Trophoblast cell (in vitro differentiated cells and primary cell): ENCODE measurements around the gene ZNF84.

Experiments
- DNase-seq, 2 donors: peaks; one replicate each; pipeline ENCODE4 v3.0.0-alpha.2; 2016
- H2AFZ ChIP-seq: 2 replicates; pipeline ENCODE4 v1.6.1; 2013; ENCODE audit warnings: low read length, moderate library complexity, mild to moderate bottlenecking; ENCODE audit not compliant: insufficient read depth, poor library complexity
- H2AK5ac ChIP-seq: 2 replicates; pipeline ENCODE4 v1.6.1; 2013; ENCODE audit warnings: mild to moderate bottlenecking, low read length
- H2BK120ac ChIP-seq: 2 replicates; pipeline ENCODE4 v1.6.1; 2013; ENCODE audit warnings: low read length, mild to moderate bottlenecking, moderate library complexity; ENCODE audit not compliant: insufficient read depth, poor library complexity
- H2BK12ac ChIP-seq: 2 replicates; pipeline ENCODE4 v1.6.1; 2013; ENCODE audit warnings: mild to moderate bottlenecking, low read length, moderate library complexity
- H2BK5ac ChIP-seq: 2 replicates; pipeline ENCODE4 v1.6.1; 2013; ENCODE audit warnings: low read length, low read depth, moderate library complexity, mild to moderate bottlenecking; ENCODE audit not compliant: poor library complexity
- H3K14ac ChIP-seq: 2 replicates; pipeline ENCODE4 v1.6.1; 2013; ENCODE audit warnings: mild to moderate bottlenecking, low read length
- H3K18ac ChIP-seq: 2 replicates; pipeline ENCODE4 v1.6.1; 2013; ENCODE audit warnings: mild to moderate bottlenecking, low read length
- H3K23ac ChIP-seq: 2 replicates; pipeline ENCODE4 v1.6.1; 2013; ENCODE audit warnings: low read length
- H3K27ac ChIP-seq: 2 replicates; pipeline ENCODE4 v1.5.1; 2013; ENCODE audit warnings: low read depth, mild to moderate bottlenecking, inconsistent platforms, low read length, moderate library complexity
- H3K27me3 ChIP-seq: 2 replicates; pipeline ENCODE4 v1.6.1; 2013; ENCODE audit warnings: inconsistent platforms, mild to moderate bottlenecking, low read length, moderate library complexity; ENCODE audit not compliant: insufficient read depth
- H3K36me3 ChIP-seq, 2 experiments: 1 replicate in 1 of 2; 2 replicates in 1 of 2; pipeline ENCODE4 v1.6.1; 2013; ENCODE audit warnings: low read length in 2 of 2, mild to moderate bottlenecking in 2 of 2, moderate library complexity in 1 of 2; ENCODE audit not compliant: insufficient read depth in 2 of 2, control insufficient read depth in 1 of 2
- H3K4ac ChIP-seq: 2 replicates; pipeline ENCODE4 v1.6.1; 2013; ENCODE audit warnings: low read depth, mild to moderate bottlenecking, low read length, moderate library complexity
- H3K4me1 ChIP-seq, 2 experiments: 1 replicate in 1 of 2; 2 replicates in 1 of 2; pipeline ENCODE4 v1.6.1; 2013; ENCODE audit warnings: low read length in 2 of 2, mild to moderate bottlenecking in 2 of 2, moderate library complexity in 1 of 2; ENCODE audit not compliant: insufficient read depth in 2 of 2, control insufficient read depth in 1 of 2
- H3K4me2 ChIP-seq: 2 replicates; pipeline ENCODE4 v1.6.1; 2013; ENCODE audit warnings: inconsistent platforms, mild to moderate bottlenecking, low read length, moderate library complexity
- H3K4me3 ChIP-seq: 2 replicates; pipeline ENCODE4 v1.5.1; 2013; ENCODE audit warnings: mild to moderate bottlenecking, low read depth, low read length, inconsistent platforms
- H3K79me1 ChIP-seq: one replicate; pipeline ENCODE4 v1.6.1; 2013; ENCODE audit warnings: low read length
- H3K79me2 ChIP-seq: 2 replicates; pipeline ENCODE4 v1.6.1; 2013; ENCODE audit warnings: low read length, mild to moderate bottlenecking; ENCODE audit not compliant: control insufficient read depth, insufficient read depth, poor library complexity
- H3K9ac ChIP-seq: 2 replicates; pipeline ENCODE4 v1.6.1; 2013; ENCODE audit warnings: mild to moderate bottlenecking, low read length
- H3K9me3 ChIP-seq: 2 replicates; pipeline ENCODE4 v1.6.1; 2013; ENCODE audit warnings: low read depth, mild to moderate bottlenecking, control low read depth, inconsistent platforms, low read length; ENCODE audit not compliant: insufficient read depth
- H4K12ac ChIP-seq: 2 replicates; pipeline ENCODE4 v1.6.1; 2013; ENCODE audit warnings: low read depth, mild to moderate bottlenecking, low read length, moderate library complexity
- H4K8ac ChIP-seq: 2 replicates; pipeline ENCODE4 v1.6.1; 2013; ENCODE audit warnings: low read depth, mild to moderate bottlenecking, low read length, moderate library complexity
- H4K91ac ChIP-seq: one replicate; pipeline ENCODE4 v1.6.1; 2013; ENCODE audit warnings: low read depth, mild to moderate bottlenecking, low read length, moderate library complexity
- WGBS: extraction: QIAGEN DNeasy Blood & Tissue Kit; methylation state at CpG from one replicate; pipeline ENCODE4 v1.1.7; 2013; ENCODE audit warnings: missing lambda C conversion rate; ENCODE audit not compliant: insufficient read length, insufficient coverage; ENCODE audit errors: extremely low coverage; 5-methylcytosine and 5-hydroxymethylcytosine counted together

Gene ZNF84

DNA sequence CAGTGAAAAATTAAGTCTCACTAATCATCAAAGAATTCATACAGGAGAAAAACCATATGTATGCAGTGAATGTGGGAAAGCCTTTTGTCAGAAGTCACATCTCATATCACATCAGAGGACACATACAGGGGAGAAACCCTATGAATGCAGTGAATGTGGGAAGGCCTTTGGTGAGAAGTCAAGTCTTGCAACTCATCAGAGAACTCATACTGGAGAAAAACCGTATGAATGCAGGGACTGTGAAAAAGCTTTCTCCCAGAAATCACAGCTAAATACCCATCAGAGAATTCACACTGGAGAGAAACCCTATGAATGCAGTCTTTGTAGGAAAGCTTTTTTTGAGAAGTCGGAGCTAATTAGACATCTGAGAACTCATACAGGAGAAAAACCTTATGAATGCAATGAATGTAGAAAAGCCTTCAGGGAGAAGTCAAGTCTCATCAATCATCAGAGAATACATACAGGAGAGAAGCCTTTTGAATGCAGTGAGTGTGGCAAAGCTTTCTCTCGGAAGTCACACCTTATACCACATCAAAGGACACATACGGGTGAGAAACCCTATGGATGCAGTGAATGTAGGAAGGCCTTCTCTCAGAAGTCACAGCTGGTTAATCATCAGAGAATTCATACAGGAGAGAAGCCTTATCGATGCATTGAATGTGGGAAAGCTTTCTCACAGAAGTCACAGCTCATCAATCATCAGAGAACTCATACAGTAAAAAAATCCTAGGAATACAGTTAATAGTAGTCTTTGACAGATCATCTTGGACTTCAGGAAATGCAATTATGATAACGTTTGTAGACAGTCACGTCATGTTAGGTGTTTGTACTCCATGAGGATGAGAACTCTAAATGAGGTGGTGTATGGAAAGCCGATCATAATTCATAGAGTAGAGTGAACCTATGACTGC is 21.1 kb downstream of the ZNF84 start:
- Histone ChIP-seq H2BK5ac (no peak overlapping the region), H3K4ac (no peak overlapping the region), H3K27me3 (no peaks in the 10 kb centered on the region), H2AK5ac (no peak overlapping the region), H2AFZ (no peak overlapping the region), H3K18ac (no peak overlapping the region), H3K4me3 (no peak overlapping the region), H3K79me2 (no peaks in the 10 kb centered on the region), H3K9ac (no peak overlapping the region), H4K12ac (no peak overlapping the region), H3K27ac (no peak overlapping the region), H2BK120ac (no peak overlapping the region), H4K91ac (no peak overlapping the region), H3K14ac (no peak overlapping the region), H3K79me1 (no peaks in the 10 kb centered on the region), H4K8ac (no peak overlapping the region), H3K4me1 (no peaks in the 10 kb centered on the region), H3K23ac (no peak overlapping the region), H2BK12ac (no peak overlapping the region), H3K36me3 (peaks cover 14 to 17% of the 10 kb centered on the region in 2 experiments), H3K4me2 (no peak overlapping the region), H3K9me3 (peaks cover 19% of the 10 kb centered on the region)
- WGBS = no CpG with 5 or more reads among the region's 8 CpGs
- peak in 1 of 2 donors; percentile 2 for DNase-seq

DNA sequence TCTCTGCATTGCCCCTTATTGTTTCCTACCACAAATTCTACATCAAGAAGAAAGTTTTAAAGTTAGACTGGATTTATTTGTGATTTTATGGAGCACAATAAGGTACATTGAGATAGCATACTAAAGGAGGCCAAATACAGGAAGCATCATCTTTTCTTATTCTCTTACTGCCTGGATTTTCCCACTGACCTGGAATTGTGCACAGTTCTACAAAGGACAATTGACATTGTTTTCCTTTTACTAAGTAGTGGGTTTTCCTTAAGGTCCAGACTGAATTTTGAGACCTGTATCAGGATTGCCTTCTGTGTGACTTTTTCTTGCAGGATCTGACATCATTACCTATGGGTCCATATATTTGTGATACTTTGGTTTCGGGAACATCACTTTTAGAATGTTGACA is 24.6 kb downstream of the ZNF84 start:
- Histone ChIP-seq H2AK5ac (no peak overlapping the region), H2BK12ac (no peak overlapping the region), H2BK120ac (no peak overlapping the region), H2AFZ (no peak overlapping the region), H4K8ac (no peak overlapping the region), H3K4me1 (no peaks in the 10 kb centered on the region), H3K27me3 (no peaks in the 10 kb centered on the region), H3K4me3 (no peak overlapping the region), H2BK5ac (no peak overlapping the region), H3K9me3 (peaks cover 29% of the 10 kb centered on the region), H3K27ac (no peak overlapping the region), H4K91ac (no peak overlapping the region), H3K36me3 (peaks cover 7 to 11% of the 10 kb centered on the region in 2 experiments), H3K14ac (no peak overlapping the region), H3K4ac (no peak overlapping the region), H3K79me1 (no peaks in the 10 kb centered on the region), H3K9ac (no peak overlapping the region), H4K12ac (no peak overlapping the region), H3K79me2 (no peaks in the 10 kb centered on the region), H3K18ac (no peak overlapping the region), H3K4me2 (no peak overlapping the region), H3K23ac (no peak overlapping the region)
- no CpG with 5 or more reads among the region's 1 CpG for WGBS
- DNase-seq = no peak

DNA sequence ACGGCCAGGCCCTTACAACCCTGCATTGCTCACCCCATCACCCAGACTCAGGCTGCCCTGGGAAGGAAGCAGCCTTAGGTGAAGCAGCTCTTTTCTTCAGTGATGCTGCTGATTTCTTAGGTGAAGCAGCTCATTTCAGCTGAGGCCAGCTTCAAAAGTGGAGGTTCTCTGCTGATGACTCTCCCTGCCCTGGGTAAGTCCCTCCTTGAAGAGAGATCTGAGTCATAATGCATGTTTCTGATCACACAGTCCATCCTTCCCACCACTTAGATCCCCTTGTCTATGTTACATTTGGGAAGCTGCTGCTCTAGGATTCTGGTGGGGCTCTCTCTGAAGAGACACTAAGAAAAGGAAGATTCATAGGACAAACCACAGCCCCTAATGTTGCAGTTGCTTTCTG is 26.2 kb downstream of the ZNF84 start:
- no peak overlapping the region for H4K12ac ChIP-seq
- peaks cover 26% of the 10 kb centered on the region for H3K9me3 ChIP-seq
- no peak overlapping the region for H3K27ac ChIP-seq
- peaks cover 3 to 9% of the 10 kb centered on the region in 2 experiments for H3K36me3 ChIP-seq
- H2BK5ac ChIP-seq = no peak overlapping the region
- no peak overlapping the region for H3K4ac ChIP-seq
- H3K4me3 ChIP-seq = no peak overlapping the region
- H4K8ac ChIP-seq = no peak overlapping the region
- H3K27me3 ChIP-seq = no peaks in the 10 kb centered on the region
- no peaks in the 10 kb centered on the region for H3K79me2 ChIP-seq
- no peaks in the 10 kb centered on the region for H3K4me1 ChIP-seq
- H3K9ac ChIP-seq = no peak overlapping the region
- no peak overlapping the region for H2AK5ac ChIP-seq
- H2AFZ ChIP-seq = no peak overlapping the region
- H3K14ac ChIP-seq = no peak overlapping the region
- no peak overlapping the region for H3K18ac ChIP-seq
- no peaks in the 10 kb centered on the region for H3K79me1 ChIP-seq
- H2BK120ac ChIP-seq = no peak overlapping the region
- no peak overlapping the region for H3K4me2 ChIP-seq
- no peak overlapping the region for H2BK12ac ChIP-seq
- H4K91ac ChIP-seq = no peak overlapping the region
- no CpG with 5 or more reads among the region's 1 CpG for WGBS
- DNase-seq = no peak
- no peak overlapping the region for H3K23ac ChIP-seq

DNA sequence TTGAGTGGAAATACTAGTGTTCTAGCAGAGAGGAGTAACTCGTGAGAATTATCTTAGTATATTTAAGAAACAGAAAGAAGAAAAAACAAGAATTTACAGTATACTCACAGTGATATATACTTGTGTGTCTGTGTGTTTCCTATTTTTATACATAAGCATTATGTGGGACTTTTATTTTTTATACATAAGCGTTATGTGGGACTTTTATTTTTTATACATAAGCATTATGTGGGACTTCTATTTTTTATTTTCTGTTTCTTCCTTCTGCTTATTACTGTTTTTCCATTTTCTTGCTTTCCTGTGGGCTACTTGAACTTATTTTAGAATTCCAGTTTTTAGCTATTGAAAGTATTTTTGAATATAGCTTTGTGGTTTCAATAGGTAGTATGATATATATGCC is 36.5 kb downstream of the ZNF84 start:
- Histone ChIP-seq H3K79me2 (no peaks in the 10 kb centered on the region), H2AK5ac (no peak overlapping the region), H3K27ac (no peak overlapping the region), H2BK12ac (no peak overlapping the region), H2AFZ (no peak overlapping the region), H4K12ac (no peak overlapping the region), H3K36me3 (peaks cover 0 to 2% of the 10 kb centered on the region in 2 experiments), H3K9ac (no peak overlapping the region), H3K23ac (no peak overlapping the region), H3K18ac (no peak overlapping the region), H3K4ac (no peak overlapping the region), H3K4me2 (no peak overlapping the region), H3K4me3 (no peak overlapping the region), H4K8ac (no peak overlapping the region), H3K14ac (no peak overlapping the region), H3K79me1 (no peaks in the 10 kb centered on the region), H2BK120ac (no peak overlapping the region), H3K9me3 (peaks cover 15% of the 10 kb centered on the region), H2BK5ac (no peak overlapping the region), H3K4me1 (no peaks in the 10 kb centered on the region), H4K91ac (no peak overlapping the region), H3K27me3 (no peaks in the 10 kb centered on the region)
- WGBS = no CpG with 5 or more reads among the region's 2 CpGs
- DNase-seq = no peak
